Heart left ventricle (tissue), 13 donors: ENCODE measurements around the gene OLAH.

Source experiments
- POLR2A ChIP-seq, 2 donors: fragments of 450-650 bp; IDR thresholded peaks; one replicate each; pipeline ENCODE4 v1.6.1; 2017; ENCODE audit warnings: antibody characterized with exemption in 2 of 2, mild to moderate bottlenecking in 2 of 2, moderate library complexity in 2 of 2
- TF ChIP-seq, protein P1 (sequence below), 12 donors: fragments of 200-600 bp; sonication (generic) in 4 of 12; IDR thresholded peaks; one replicate each; pipeline versions ENCODE4 v1.5.0 to v1.8.0; 2018 to 2022; ENCODE audit warnings: antibody characterized with exemption in 12 of 12, mild to moderate bottlenecking in 5 of 12
- donor health status: ischemic (EF 13 %, LVEDD 7.1; RV severe dilation, severe dysfunction).
- donor health status: DM: no; HTN: yes; CAD: no.
- donor health status: DM: no; HTN: no; CAD: no.
- donor health status: ischemic (EF 25% LVEDD 6.9; RV normal size, moderate dysfunction).
- donor health status: ischemic (EF 25% LVEDD 5.7; RV mildly dilated, moderate dysfunction).
- donor health status: ischemic (EF 35%, LVEDD 5.7; RV mildly dilated, moderate dysfunction).
- donor health status: nonischemic (EF 11% LVEDD 7.7; RV severe dilation, severe dysfunction).
- donor health status: DM: yes; HTN: yes; CAD: no.
- donor health status: PGD.
- donor health status: ischemic (EF 29% LVEDD 5.4; RV normal size, mild dysfunction).
- donor health status: nonischemic (EF 23%, LVEDD 6.1; RV moderate dilation, normal function).

DNA sequence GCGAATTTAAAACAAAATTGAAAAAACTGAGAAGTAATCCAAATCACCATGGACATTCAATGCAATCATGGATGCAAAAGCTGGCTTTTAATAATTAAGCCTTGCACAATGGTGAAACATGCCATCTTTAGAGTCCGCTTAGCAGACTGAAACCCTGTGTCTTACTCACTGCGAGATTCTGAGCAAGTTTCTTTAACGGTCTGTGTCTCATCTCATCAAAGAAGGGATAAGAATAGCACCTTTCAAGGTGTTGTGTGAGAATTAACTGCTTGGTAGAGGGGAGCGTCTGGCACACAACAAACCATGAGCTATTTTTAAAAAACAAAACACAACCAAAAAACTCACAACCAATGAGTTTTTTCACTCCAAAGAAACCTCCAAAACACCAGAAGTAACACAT, 23.4 kb downstream of the OLAH start:
- TF ChIP-seq, protein P1, sequence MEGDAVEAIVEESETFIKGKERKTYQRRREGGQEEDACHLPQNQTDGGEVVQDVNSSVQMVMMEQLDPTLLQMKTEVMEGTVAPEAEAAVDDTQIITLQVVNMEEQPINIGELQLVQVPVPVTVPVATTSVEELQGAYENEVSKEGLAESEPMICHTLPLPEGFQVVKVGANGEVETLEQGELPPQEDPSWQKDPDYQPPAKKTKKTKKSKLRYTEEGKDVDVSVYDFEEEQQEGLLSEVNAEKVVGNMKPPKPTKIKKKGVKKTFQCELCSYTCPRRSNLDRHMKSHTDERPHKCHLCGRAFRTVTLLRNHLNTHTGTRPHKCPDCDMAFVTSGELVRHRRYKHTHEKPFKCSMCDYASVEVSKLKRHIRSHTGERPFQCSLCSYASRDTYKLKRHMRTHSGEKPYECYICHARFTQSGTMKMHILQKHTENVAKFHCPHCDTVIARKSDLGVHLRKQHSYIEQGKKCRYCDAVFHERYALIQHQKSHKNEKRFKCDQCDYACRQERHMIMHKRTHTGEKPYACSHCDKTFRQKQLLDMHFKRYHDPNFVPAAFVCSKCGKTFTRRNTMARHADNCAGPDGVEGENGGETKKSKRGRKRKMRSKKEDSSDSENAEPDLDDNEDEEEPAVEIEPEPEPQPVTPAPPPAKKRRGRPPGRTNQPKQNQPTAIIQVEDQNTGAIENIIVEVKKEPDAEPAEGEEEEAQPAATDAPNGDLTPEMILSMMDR (IDR thresholded peaks at IDR 0.05) = no peak
- TF ChIP-seq POLR2A (IDR thresholded peaks at IDR 0.05) = no peak
